Natural killer cell (primary cell): ENCODE measurements around the gene EBNA1BP2. TPM values are rescaled to one million over a fixed set of nuclear protein-coding genes. Genes with fewer than 3 reads are reported as not detected.

Experiments
- ATAC-seq, 3 donors: fragments of 150-1000 bp in 2 of 3; fragments of 200-7000 bp in 1 of 3; cut with Tn5 transposase; 1 replicate in 1 of 3; 2 replicates in 2 of 3; pipeline ENCODE4 v1.10.0; 2021; ENCODE audit warnings: mild to moderate bottlenecking in 2 of 3, moderate library complexity in 2 of 3
- DNase-seq, 2 donors: peaks; one replicate each; pipeline versions ENCODE4 v3.0.0 to v3.0.0-alpha.2; 2013 to 2021; ENCODE audit warnings: mixed read lengths in 1 of 2
- H3K27ac ChIP-seq: one replicate; pipeline ENCODE4 v1.5.1; 2013; ENCODE audit warnings: mild to moderate bottlenecking, low read length
- H3K27me3 ChIP-seq: one replicate; pipeline ENCODE4 v1.6.1; 2013; ENCODE audit warnings: low read length; ENCODE audit not compliant: control insufficient read depth, insufficient read depth
- H3K36me3 ChIP-seq: one replicate; pipeline ENCODE4 v1.6.1; 2013; ENCODE audit warnings: low read length; ENCODE audit not compliant: control insufficient read depth, insufficient read depth
- H3K4me1 ChIP-seq: one replicate; pipeline ENCODE4 v1.6.1; 2013; ENCODE audit warnings: low read length; ENCODE audit not compliant: control insufficient read depth, insufficient read depth
- H3K4me3 ChIP-seq: one replicate; pipeline ENCODE4 v1.5.1; 2013; ENCODE audit warnings: low read length
- H3K9me3 ChIP-seq: one replicate; pipeline ENCODE4 v1.6.1; 2013; ENCODE audit warnings: low read length; ENCODE audit not compliant: control insufficient read depth, insufficient read depth
- H3K27ac Mint-ChIP-seq, 2 donors: one replicate each; pipeline ENCODE4 v1.8.0; 2022; ENCODE audit warnings: mild to moderate bottlenecking in 2 of 2, mixed read lengths in 2 of 2, moderate library complexity in 1 of 2
- H3K27me3 Mint-ChIP-seq, 2 donors: one replicate each; pipeline ENCODE4 v1.8.0; 2022; ENCODE audit warnings: low read depth in 2 of 2, mixed read lengths in 2 of 2
- H3K36me3 Mint-ChIP-seq: one replicate; pipeline ENCODE4 v1.8.0; 2022; ENCODE audit warnings: mixed read lengths
- H3K4me1 Mint-ChIP-seq, 2 donors: one replicate each; pipeline ENCODE4 v1.8.0; 2022; ENCODE audit warnings: mixed read lengths in 2 of 2
- H3K4me3 Mint-ChIP-seq: one replicate; pipeline ENCODE4 v1.8.0; 2022; ENCODE audit warnings: mild to moderate bottlenecking, moderate library complexity, mixed read lengths
- H3K9me3 Mint-ChIP-seq, 2 donors: one replicate each; pipeline ENCODE4 v1.8.0; 2022; ENCODE audit warnings: mixed read lengths in 2 of 2
- WGBS: methylation state at CpG from one replicate; pipeline ENCODE4 v1.1.7; 2013; ENCODE audit warnings: missing lambda C conversion rate; ENCODE audit not compliant: insufficient coverage; 5-methylcytosine and 5-hydroxymethylcytosine counted together
- intact Hi-C: fragments of 100-400 bp; cut with micrococcal nuclease; formaldehyde crosslinking; loops from one replicate; pipeline ENCODE4 v1.14.2; 2022
- total RNA-seq, 4 donors: library from RNA; stranded (reverse); fragments of 120-200 nt in 1 of 4; gene quantifications; one replicate each; pipeline versions ENCODE4 v1.2.3 to v1.2.4, GENCODE V29; 2013 to 2022
- TF ChIP-seq, protein P1 (sequence below): fragments of 200-600 bp; IDR thresholded peaks from one replicate; pipeline ENCODE4 v1.8.0; 2022; ENCODE audit warnings: antibody characterized with exemption

Gene EBNA1BP2
- total RNA-seq, 3 donors from 2014 or later (not counting 1 experiment from before 2014, with no cell fraction given) = 21.2 to 28.5 (median 23.6) TPM

DNA sequence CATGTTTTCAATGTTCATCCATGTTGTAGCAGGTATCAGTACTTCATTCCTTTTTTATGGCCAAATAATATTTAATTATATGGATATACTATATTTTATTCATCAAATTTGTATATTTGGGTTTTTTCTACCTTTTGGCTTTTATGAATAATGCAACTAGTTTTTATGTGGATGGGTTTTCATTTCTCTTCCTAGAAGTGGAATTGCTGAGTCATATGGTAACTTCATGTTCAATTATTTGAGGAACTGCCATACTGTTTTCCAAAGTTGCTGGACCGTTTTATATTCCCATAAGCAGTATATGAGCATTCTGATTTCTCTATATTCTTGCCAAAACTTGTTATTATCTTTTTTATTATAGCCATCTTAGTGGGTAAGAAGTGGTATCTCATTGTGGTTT, 16.0 kb upstream of the EBNA1BP2 start:
- H3K27me3 ChIP-seq = no peaks in the 10 kb centered on the region
- WGBS = 80% methylated on average over 1 of the region's 1 CpG
- DNase-seq (no peak), ATAC-seq (no peak)
- Mint-ChIP-seq H3K36me3 (peaks cover 8% of the 10 kb centered on the region), H3K9me3 (no peaks in the 10 kb centered on the region), H3K27me3 (peaks cover 20 to 36% of the 10 kb centered on the region in 2 donors), H3K27ac (no peak overlapping the region), H3K4me3 (no peak overlapping the region), H3K4me1 (no peaks in the 10 kb centered on the region)
- H3K9me3 ChIP-seq = no peaks in the 10 kb centered on the region
- TF ChIP-seq, protein P1, sequence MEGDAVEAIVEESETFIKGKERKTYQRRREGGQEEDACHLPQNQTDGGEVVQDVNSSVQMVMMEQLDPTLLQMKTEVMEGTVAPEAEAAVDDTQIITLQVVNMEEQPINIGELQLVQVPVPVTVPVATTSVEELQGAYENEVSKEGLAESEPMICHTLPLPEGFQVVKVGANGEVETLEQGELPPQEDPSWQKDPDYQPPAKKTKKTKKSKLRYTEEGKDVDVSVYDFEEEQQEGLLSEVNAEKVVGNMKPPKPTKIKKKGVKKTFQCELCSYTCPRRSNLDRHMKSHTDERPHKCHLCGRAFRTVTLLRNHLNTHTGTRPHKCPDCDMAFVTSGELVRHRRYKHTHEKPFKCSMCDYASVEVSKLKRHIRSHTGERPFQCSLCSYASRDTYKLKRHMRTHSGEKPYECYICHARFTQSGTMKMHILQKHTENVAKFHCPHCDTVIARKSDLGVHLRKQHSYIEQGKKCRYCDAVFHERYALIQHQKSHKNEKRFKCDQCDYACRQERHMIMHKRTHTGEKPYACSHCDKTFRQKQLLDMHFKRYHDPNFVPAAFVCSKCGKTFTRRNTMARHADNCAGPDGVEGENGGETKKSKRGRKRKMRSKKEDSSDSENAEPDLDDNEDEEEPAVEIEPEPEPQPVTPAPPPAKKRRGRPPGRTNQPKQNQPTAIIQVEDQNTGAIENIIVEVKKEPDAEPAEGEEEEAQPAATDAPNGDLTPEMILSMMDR = no peak
- H3K36me3 ChIP-seq = no peaks in the 10 kb centered on the region
- H3K4me3 ChIP-seq = no peak overlapping the region
- no peaks in the 10 kb centered on the region for H3K4me1 ChIP-seq
- no peak overlapping the region for H3K27ac ChIP-seq
- intact Hi-C loops = no loop called here

DNA sequence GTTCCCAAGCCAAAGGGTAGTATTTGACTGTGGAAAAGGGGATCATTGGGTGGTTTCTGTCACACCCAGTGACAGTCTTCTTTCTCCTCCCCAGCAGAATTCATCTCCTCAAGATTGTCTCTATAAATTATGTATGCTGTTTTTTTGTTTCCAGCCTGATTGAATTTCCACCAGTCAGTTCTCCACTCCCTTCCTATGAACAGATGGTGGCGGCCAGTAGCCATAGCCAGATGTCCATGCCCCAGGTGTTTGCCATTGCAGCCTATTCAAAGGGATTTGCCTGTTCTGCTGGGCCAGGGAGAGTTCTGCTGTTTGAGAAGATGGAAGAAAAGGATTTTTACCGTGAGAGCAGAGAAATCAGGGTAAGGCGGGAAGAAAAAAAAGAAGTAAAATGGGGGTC, 12.9 kb upstream of the EBNA1BP2 start:
- Histone ChIP-seq H3K4me1 (no peaks in the 10 kb centered on the region), H3K27ac (no peak overlapping the region), H3K36me3 (no peaks in the 10 kb centered on the region), H3K27me3 (no peaks in the 10 kb centered on the region), H3K9me3 (no peaks in the 10 kb centered on the region), H3K4me3 (no peak overlapping the region)
- DNase-seq (no peak), ATAC-seq (no peak)
- peaks cover 16 to 24% of the 10 kb centered on the region in 2 donors for H3K27me3 Mint-ChIP-seq
- no peaks in the 10 kb centered on the region for H3K36me3 Mint-ChIP-seq
- H3K4me3 Mint-ChIP-seq = no peak overlapping the region
- no peaks in the 10 kb centered on the region for H3K4me1 Mint-ChIP-seq
- intact Hi-C loops = no loop called here
- 91% methylated on average over 3 of the region's 3 CpGs for WGBS
- no peaks in the 10 kb centered on the region for H3K9me3 Mint-ChIP-seq
- TF ChIP-seq, protein P1 = no peak
- no peak overlapping the region for H3K27ac Mint-ChIP-seq

DNA sequence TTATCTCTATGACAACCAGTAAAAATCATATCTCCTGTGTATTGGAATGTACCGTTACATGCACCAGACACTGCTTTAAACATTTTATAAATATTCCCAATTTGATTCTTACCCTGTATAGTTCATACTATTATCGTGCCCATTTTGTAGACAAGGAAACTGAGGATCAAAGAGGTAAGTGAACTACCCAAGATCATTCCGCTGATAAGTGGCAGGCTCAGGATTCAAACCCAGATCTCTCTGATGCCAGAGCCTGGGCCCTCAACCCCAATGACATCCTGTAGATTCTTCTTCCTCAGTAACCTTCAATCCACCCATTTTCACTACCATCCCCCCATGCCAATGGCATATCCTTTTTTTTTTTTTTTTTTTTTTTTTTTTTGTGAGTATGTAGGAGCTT, 12.3 kb upstream of the EBNA1BP2 start:
- no peaks in the 10 kb centered on the region for H3K9me3 Mint-ChIP-seq
- Histone ChIP-seq H3K27me3 (no peaks in the 10 kb centered on the region), H3K9me3 (no peaks in the 10 kb centered on the region), H3K36me3 (no peaks in the 10 kb centered on the region), H3K4me1 (no peaks in the 10 kb centered on the region), H3K4me3 (no peak overlapping the region), H3K27ac (no peak overlapping the region)
- WGBS = 96% methylated on average over 2 of the region's 3 CpGs
- no peak for DNase-seq
- intact Hi-C loops = no loop called here
- TF ChIP-seq, protein P1 = no peak
- no peaks in the 10 kb centered on the region for H3K36me3 Mint-ChIP-seq
- ATAC-seq = no peak
- no peak overlapping the region for H3K4me3 Mint-ChIP-seq
- H3K4me1 Mint-ChIP-seq = no peaks in the 10 kb centered on the region
- H3K27ac Mint-ChIP-seq = no peak overlapping the region
- peaks cover 12 to 22% of the 10 kb centered on the region in 2 donors for H3K27me3 Mint-ChIP-seq

DNA sequence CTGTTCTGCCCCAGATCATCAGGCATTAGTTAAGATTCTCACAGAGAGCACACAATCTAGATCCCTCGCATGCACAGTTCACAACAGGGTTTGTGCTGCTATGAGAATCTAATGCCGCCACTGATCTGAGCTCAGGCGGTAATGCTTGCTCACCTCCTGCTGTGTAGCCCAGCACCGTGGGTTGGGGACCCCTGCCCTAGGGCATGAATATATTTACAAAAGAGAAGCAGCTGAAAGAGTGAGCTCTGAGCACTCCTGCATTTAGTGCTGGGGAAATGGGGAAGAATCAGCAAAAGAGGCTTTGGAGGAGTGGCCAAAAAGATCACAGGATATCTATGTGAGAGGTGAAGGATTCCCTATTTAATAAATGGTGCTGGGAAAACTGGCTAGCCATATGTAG, 5.6 kb upstream of the EBNA1BP2 start:
- Histone ChIP-seq H3K4me3 (no peak overlapping the region), H3K36me3 (no peaks in the 10 kb centered on the region), H3K27me3 (peaks cover 2% of the 10 kb centered on the region), H3K4me1 (peaks cover under 1% of the 10 kb centered on the region), H3K27ac (no peak overlapping the region), H3K9me3 (no peaks in the 10 kb centered on the region)
- intact Hi-C loops = no loop called here
- no peaks in the 10 kb centered on the region for H3K9me3 Mint-ChIP-seq
- ATAC-seq (no peak), DNase-seq (no peak)
- TF ChIP-seq, protein P1 = no peak
- H3K36me3 Mint-ChIP-seq = no peaks in the 10 kb centered on the region
- H3K4me1 Mint-ChIP-seq = peaks cover 0 to 1% of the 10 kb centered on the region in 2 donors
- H3K27ac Mint-ChIP-seq = no peak overlapping the region
- WGBS = 75% methylated on average over 4 of the region's 4 CpGs
- no peak overlapping the region for H3K4me3 Mint-ChIP-seq
- peaks cover 17 to 21% of the 10 kb centered on the region in 2 donors for H3K27me3 Mint-ChIP-seq
